Activated naive CD4-positive, alpha-beta T cell treated with anti-CD3 and anti-CD28 coated beads, Interleukin-2, amount 10 ng/mL, durations not matched to agents 7 days and 5 days (primary cell): ENCODE results near the gene PRUNE1.

Source experiments
- CTCF ChIA-PET: fragments of 350-600 bp; sonication (Branson Sonifier 250); formaldehyde crosslinking; loops from one replicate; lab custom pipeline; 2021; ENCODE audit warnings: antibody characterized with exemption; lab: Charles Lee
- DNase-seq: peaks from one replicate; pipeline ENCODE4 v3.0.0-alpha.2; 2020
- H3K27ac Mint-ChIP-seq: one replicate; pipeline ENCODE4 v1.8.0; 2021; ENCODE audit warnings: mild to moderate bottlenecking, moderate library complexity, mixed read lengths
- H3K27me3 Mint-ChIP-seq: one replicate; pipeline ENCODE4 v1.8.0; 2021; ENCODE audit warnings: mild to moderate bottlenecking, mixed read lengths
- H3K36me3 Mint-ChIP-seq: one replicate; pipeline ENCODE4 v1.8.0; 2021; ENCODE audit warnings: mixed read lengths
- H3K4me1 Mint-ChIP-seq: one replicate; pipeline ENCODE4 v1.8.0; 2021; ENCODE audit warnings: mixed read lengths
- H3K4me3 Mint-ChIP-seq: one replicate; pipeline ENCODE4 v1.8.0; 2021; ENCODE audit warnings: mild to moderate bottlenecking, moderate library complexity, mixed read lengths
- H3K9me3 Mint-ChIP-seq: one replicate; pipeline ENCODE4 v1.8.0; 2021; ENCODE audit warnings: mixed read lengths

The PRUNE1 gene

DNA sequence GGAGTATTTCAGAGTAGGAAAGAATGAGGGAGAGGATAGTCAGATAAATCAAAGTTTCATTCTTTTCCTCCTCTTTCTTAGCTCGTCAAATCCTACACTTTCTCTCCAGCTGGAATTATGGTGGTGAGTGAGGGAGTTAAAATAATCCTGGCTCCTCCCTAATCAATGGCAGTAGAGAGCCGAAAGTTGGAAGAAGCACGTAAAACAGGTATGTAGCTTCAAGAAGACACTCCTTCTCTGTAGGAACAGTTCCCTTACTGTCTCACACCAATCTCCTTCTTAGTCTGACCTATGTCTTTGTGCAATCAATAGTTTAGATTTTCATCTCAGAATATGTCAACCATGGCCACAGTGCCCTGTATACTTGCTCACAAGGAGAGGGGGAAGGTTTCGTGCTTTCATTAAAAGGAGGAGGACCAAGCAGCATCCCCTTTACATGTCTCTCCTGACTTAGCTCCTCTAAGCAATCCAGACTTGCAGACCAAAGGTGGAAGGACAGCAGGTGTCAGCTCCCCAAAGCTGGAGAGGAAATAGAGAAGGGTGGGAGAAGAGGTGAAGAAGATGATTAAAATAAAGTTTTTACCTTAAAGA is 2.4 kb upstream of the PRUNE1 start:
- Mint-ChIP-seq H3K27me3 (no peaks in the 10 kb centered on the region), H3K9me3 (no peaks in the 10 kb centered on the region)
- CTCF ChIA-PET = interaction anchor here (0.8 to 3.8 kb wide), 11 partner anchors 8 to 151 kb away, joined by 3 to 38 read pairs (median 5); partner anchors contain the start of genes C1orf56, CDC42SE1 and TNFAIP8L2

DNA sequence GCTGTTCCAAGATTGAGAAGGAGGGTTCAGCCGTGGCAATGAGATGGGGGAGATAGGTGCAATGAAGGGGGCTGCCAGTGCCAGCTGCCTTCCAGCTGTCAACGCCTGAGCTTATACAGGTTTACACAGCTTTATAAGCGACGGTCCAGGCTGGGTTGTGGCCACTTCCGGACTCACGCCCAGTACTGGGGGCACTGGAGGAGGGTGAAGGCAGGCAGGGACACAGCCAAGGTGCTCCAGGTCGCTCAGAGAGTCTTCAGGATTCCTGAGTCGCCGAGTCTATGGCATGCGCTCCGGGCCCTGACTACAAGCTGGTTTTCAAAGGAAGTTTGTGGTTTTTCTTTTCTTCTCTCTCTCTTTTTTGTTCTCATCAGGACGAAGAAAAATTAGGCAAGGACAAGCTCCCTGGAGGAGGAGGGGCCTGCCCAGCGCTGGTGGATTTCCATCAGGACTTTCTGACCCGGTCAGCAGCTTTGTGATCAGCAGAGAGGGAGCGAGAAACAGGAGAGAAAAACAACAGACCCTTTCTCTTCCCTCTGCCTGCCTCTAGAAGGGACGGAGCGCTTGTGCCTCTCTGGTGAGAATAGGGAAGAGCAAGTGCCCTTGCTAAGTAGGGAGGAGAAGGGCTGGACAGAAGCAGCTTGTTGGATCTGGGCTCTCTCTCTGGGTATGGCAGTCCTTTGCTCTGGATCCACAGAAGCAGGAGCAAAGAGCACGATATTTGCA is 1.8 kb upstream of the PRUNE1 start, which contains the start of gene MINDY1:
MINDY1 (minus strand) TSS at position 576 of the 726 bp plus-strand sequence. CDS start 4,285 bp downstream, outside the sequence.
- no peaks in the 10 kb centered on the region for H3K9me3 Mint-ChIP-seq
- CTCF ChIA-PET = interaction anchor here (1.2 to 3.8 kb wide), 10 partner anchors 9 to 150 kb away, joined by 3 to 38 read pairs (median 6); partner anchors contain the start of genes C1orf56, CDC42SE1 and TNFAIP8L2

More for the DNA sequence above, 2.4 kb upstream of the PRUNE1 start:
- Mint-ChIP-seq H3K36me3 (peaks cover 30% of the 10 kb centered on the region), H3K4me3 (peak overlapping the region; percentile 96), H3K4me1 (peaks cover 88% of the 10 kb centered on the region), H3K27ac (peak overlapping the region; percentile 93)
- no peak for DNase-seq

GRCh38 chr1:151007853-151008243 is 401 bp upstream of the PRUNE1 start:
- H3K4me1 Mint-ChIP-seq = peaks cover 86% of the 10 kb centered on the region
- H3K9me3 Mint-ChIP-seq = no peaks in the 10 kb centered on the region
- no peaks in the 10 kb centered on the region for H3K27me3 Mint-ChIP-seq
- no peak for DNase-seq
- H3K27ac Mint-ChIP-seq = peak overlapping the region; percentile 93
- CTCF ChIA-PET = interaction anchor here (0.5 to 3.8 kb wide), 2 partner anchors 13 to 38 kb away, joined by 3 to 38 read pairs; no protein-coding TSS in a partner anchor
- peaks cover 18% of the 10 kb centered on the region for H3K36me3 Mint-ChIP-seq
- H3K4me3 Mint-ChIP-seq = peak overlapping the region; percentile 96

More for the DNA sequence above, 1.8 kb upstream of the PRUNE1 start, which contains the start of gene MINDY1:
- H3K27me3 Mint-ChIP-seq = no peaks in the 10 kb centered on the region
- H3K4me1 Mint-ChIP-seq = peaks cover 90% of the 10 kb centered on the region
- peak; percentile 58 for DNase-seq
- peak within 1 kb of the TSS; percentile 96 for H3K4me3 Mint-ChIP-seq
- peak within 1 kb of the TSS; percentile 93 for H3K27ac Mint-ChIP-seq
- H3K36me3 Mint-ChIP-seq = peaks cover 28% of the 10 kb centered on the region

DNA sequence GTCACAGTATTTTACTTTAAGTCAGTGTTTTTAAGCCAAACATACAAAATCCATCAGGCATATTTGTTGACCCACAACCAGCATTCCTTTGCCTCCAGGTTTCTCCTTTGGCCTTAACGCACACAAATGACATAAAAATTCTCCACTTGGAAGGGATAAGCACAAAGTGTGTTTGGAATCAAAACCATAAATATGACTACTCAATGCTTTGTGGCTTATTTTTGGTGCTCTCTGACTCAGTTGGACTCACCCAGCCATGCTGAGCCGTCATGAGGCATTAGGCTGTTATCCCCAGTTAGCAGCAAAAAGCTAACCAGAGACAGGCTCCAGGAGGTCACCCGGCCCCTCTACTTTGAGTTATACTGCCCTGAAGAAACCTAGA is 948 bp downstream of the PRUNE1 start:
- peaks cover 78% of the 10 kb centered on the region for H3K4me1 Mint-ChIP-seq
- H3K36me3 Mint-ChIP-seq = peaks cover 18% of the 10 kb centered on the region
- H3K4me3 Mint-ChIP-seq = peak overlapping the region; percentile 96
- peak overlapping the region; percentile 93 for H3K27ac Mint-ChIP-seq
- H3K9me3 Mint-ChIP-seq = no peaks in the 10 kb centered on the region
- no peak for DNase-seq
- H3K27me3 Mint-ChIP-seq = no peaks in the 10 kb centered on the region
- CTCF ChIA-PET = interaction anchor here (0.6 kb wide), 1 partner anchor 16 kb away, joined by 3 read pairs; no protein-coding TSS in a partner anchor

- Mint-ChIP-seq H3K27me3 (no peaks in the 10 kb centered on the region), H3K4me1 (peaks cover 74% of the 10 kb centered on the region), H3K36me3 (peaks cover 18% of the 10 kb centered on the region), H3K27ac (no peak overlapping the region), H3K4me3 (peak overlapping the region; percentile 96), H3K9me3 (no peaks in the 10 kb centered on the region)
- no peak for DNase-seq
- CTCF ChIA-PET = interaction anchor here (0.6 to 1.6 kb wide), 2 partner anchors 15 to 16 kb away, joined by 3 read pairs; no protein-coding TSS in a partner anchor
These were observed 1.6 kb downstream of the PRUNE1 start for GRCh38 chr1:151009674-151010345.

DNA sequence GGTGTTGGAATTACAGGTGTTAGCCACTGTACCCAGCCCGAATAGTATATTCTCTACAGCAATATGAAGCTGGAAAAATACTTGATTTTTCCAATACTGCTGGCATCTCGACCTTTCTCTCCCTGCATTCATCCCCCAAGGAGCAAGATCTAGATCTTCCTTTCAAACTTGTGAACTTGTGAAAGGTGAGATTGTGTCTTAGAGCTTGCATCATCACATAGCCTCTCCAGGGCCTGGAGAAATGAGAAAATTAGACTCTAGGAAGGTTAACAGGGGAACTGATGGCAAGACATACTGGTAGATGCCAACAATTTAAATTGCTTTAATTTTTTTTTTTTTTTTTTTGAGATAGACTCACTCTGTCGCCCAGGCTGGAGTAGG is 2.1 kb downstream of the PRUNE1 start:
- Mint-ChIP-seq H3K27ac (no peak overlapping the region), H3K9me3 (no peaks in the 10 kb centered on the region), H3K4me3 (peak overlapping the region; percentile 96), H3K4me1 (peaks cover 73% of the 10 kb centered on the region), H3K27me3 (no peaks in the 10 kb centered on the region), H3K36me3 (peaks cover 18% of the 10 kb centered on the region)
- DNase-seq = no peak
- CTCF ChIA-PET = interaction anchor here (0.7 to 1.6 kb wide), 2 partner anchors 14 to 16 kb away, joined by 3 read pairs; no protein-coding TSS in a partner anchor

- no peak overlapping the region for H3K4me3 Mint-ChIP-seq
- CTCF ChIA-PET = interaction anchor here (0.7 to 1.6 kb wide), 2 partner anchors 13 to 15 kb away, joined by 3 read pairs; no protein-coding TSS in a partner anchor
- H3K36me3 Mint-ChIP-seq = peaks cover 16% of the 10 kb centered on the region
- DNase-seq = no peak
- no peaks in the 10 kb centered on the region for H3K27me3 Mint-ChIP-seq
- no peaks in the 10 kb centered on the region for H3K9me3 Mint-ChIP-seq
- no peak overlapping the region for H3K27ac Mint-ChIP-seq
- peaks cover 64% of the 10 kb centered on the region for H3K4me1 Mint-ChIP-seq
These were observed 3.1 kb downstream of the PRUNE1 start for GRCh38 chr1:151011154-151011850.

DNA sequence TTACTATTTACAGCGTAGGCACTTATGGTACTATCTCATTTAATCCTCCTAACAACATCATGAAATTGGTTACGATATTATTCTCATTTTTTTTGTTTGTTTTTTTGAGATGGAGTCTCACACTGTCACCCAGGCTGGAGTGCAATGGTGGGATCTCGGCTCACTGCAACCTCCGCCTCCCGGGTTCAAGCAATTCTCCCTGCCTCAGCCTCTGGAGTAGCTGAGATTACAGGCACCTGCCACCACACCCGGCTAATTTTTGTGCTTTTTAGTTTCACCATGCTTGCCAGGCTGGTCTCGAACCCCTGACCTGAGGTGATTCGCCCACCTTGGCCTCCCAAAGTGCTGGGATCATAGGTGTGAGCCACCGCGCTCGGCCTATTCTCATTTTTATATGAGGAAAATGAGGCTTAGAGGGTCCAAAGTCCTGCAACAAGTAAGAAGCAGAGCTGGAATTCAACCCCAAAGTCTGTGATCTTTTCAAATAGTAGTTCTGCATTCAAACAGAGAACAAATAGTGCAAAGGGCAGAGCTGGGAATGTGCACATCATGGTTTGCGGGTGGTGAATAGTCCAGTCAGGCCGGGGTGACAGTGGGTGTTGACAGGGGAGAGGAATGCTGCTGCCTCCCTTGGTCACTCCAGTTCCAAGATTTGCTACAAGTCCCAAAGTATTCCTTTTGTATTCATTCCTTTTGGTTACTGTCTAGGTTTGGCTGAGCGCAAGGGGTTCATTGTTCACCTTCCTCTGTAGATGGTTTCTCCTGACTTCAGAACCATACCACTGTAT is 4.6 kb downstream of the PRUNE1 start:
- CTCF ChIA-PET = interaction anchor here (0.6 to 1.5 kb wide), 3 partner anchors 12 to 94 kb away, joined by 3 to 9 read pairs (median 4); partner anchors contain the start of gene C1orf56
- no peaks in the 10 kb centered on the region for H3K9me3 Mint-ChIP-seq
- no peak overlapping the region for H3K4me3 Mint-ChIP-seq
- H3K4me1 Mint-ChIP-seq = peaks cover 48% of the 10 kb centered on the region
- peaks cover 18% of the 10 kb centered on the region for H3K36me3 Mint-ChIP-seq
- no peak overlapping the region for H3K27ac Mint-ChIP-seq
- no peaks in the 10 kb centered on the region for H3K27me3 Mint-ChIP-seq
- DNase-seq = no peak

- Mint-ChIP-seq H3K4me3 (no peak overlapping the region), H3K27ac (no peak overlapping the region), H3K36me3 (peaks cover 21% of the 10 kb centered on the region), H3K4me1 (peaks cover 42% of the 10 kb centered on the region), H3K27me3 (no peaks in the 10 kb centered on the region), H3K9me3 (no peaks in the 10 kb centered on the region)
- CTCF ChIA-PET = interaction anchor here (0.6 to 1.5 kb wide), 3 partner anchors 11 to 94 kb away, joined by 3 to 9 read pairs (median 4); partner anchors contain the start of gene C1orf56
- DNase-seq = no peak
These were observed 5.3 kb downstream of the PRUNE1 start for GRCh38 chr1:151013518-151013917.

DNA sequence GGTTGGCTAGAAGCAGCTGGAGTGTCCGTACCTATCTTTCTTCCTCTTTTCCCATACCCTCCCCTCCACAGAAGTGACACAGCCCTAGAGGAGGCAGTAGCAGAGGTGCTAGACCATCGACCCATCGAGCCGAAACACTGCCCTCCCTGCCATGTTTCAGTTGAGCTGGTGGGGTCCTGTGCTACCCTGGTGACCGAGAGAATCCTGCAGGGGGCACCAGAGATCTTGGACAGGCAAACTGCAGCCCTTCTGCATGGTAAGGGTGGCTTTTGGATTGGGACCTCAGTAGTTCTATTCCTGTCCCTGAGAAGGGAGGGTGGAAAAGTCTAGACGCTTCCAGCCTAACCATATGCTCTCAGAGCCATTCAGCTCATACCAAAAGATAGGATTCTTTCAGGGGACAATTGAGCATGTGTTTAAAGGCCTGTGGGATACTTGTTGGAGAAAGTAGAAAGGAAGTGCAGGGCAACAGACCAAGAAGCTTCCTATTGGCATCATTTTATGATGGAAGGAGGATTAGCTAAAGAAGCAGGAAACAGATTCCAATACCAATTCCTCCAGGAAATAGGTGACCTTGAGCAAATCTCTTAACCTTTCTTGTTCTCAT is 16.4 kb downstream of the PRUNE1 start:
- H3K27me3 Mint-ChIP-seq = no peaks in the 10 kb centered on the region
- CTCF ChIA-PET = interaction anchor here (0.6 to 4.7 kb wide), 25 partner anchors 8 to 227 kb away, joined by 3 to 41 read pairs (median 4); partner anchors contain the start of genes BNIPL, C1orf56, CDC42SE1 and LYSMD1
- H3K4me3 Mint-ChIP-seq = peak overlapping the region; percentile 8
- peaks cover 6% of the 10 kb centered on the region for H3K4me1 Mint-ChIP-seq
- peak; percentile 92 for DNase-seq
- no peaks in the 10 kb centered on the region for H3K9me3 Mint-ChIP-seq
- H3K27ac Mint-ChIP-seq = peak overlapping the region; percentile 30
- peaks cover 22% of the 10 kb centered on the region for H3K36me3 Mint-ChIP-seq

- no peak for DNase-seq
- Mint-ChIP-seq H3K27me3 (no peaks in the 10 kb centered on the region), H3K36me3 (peaks cover 30% of the 10 kb centered on the region), H3K27ac (peak overlapping the region; percentile 26), H3K4me1 (peaks cover 6% of the 10 kb centered on the region), H3K4me3 (no peak overlapping the region), H3K9me3 (no peaks in the 10 kb centered on the region)
- CTCF ChIA-PET = interaction anchor here (0.6 to 4.7 kb wide), 7 partner anchors 11 to 73 kb away, joined by 3 to 41 read pairs (median 4); partner anchors contain the start of genes BNIPL, C1orf56, CDC42SE1 and MLLT11
These were observed 18.2 kb downstream of the PRUNE1 start for GRCh38 chr1:151026460-151026859.

DNA sequence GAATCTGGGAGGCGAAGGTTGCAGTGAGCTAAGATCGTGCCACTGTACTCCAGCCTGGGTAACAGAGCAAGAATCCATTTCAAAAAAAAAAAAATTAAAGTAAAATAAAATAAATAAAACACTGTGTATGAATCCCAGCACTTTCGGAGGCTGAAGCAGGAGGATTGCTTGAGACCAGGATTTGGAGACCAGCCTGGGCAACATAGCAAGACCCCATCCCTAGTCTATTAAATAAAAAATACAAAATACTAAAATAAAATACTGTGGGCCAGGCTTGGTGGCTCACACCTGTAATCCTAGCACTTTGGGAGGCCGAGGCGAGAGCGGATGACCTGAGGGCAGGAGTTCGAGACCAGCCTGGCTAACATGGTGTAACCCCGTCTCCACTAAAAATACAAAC is 23.9 kb downstream of the PRUNE1 start:
- no peak for DNase-seq
- Mint-ChIP-seq H3K4me3 (no peak overlapping the region), H3K27me3 (no peaks in the 10 kb centered on the region), H3K36me3 (peaks cover 42% of the 10 kb centered on the region), H3K27ac (no peak overlapping the region), H3K9me3 (no peaks in the 10 kb centered on the region), H3K4me1 (peaks cover 5% of the 10 kb centered on the region)
- CTCF ChIA-PET = interaction anchor here (0.9 kb wide), 1 partner anchor 16 kb away, joined by 3 read pairs; the partner anchor contains the start of gene C1orf56
